Stimulated activated naive CD8-positive, alpha-beta T cell treated with anti-CD3 and anti-CD28 coated beads, Interleukin-15, amount 100 ng/mL, for 72 hours (primary cell): ENCODE data around the gene TRIP13.

ENCODE experiments used
- ATAC-seq: fragments of 150-1000 bp; cut with Tn5 transposase; 2 replicates; pipeline ENCODE4 v1.10.0; 2021; ENCODE audit warnings: mild to moderate bottlenecking, moderate library complexity
- DNase-seq, 2 donors: peaks; one replicate each; pipeline ENCODE4 v3.0.0; 2021 to 2022
- H3K27ac Mint-ChIP-seq, 2 donors: one replicate each; pipeline ENCODE4 v1.8.0; 2022; ENCODE audit warnings: mild to moderate bottlenecking in 2 of 2, mixed read lengths in 2 of 2, moderate library complexity in 2 of 2
- H3K27me3 Mint-ChIP-seq: one replicate; pipeline ENCODE4 v1.8.0; 2022; ENCODE audit warnings: mixed read lengths
- H3K4me1 Mint-ChIP-seq: one replicate; pipeline ENCODE4 v1.8.0; 2022; ENCODE audit warnings: mild to moderate bottlenecking, mixed read lengths
- H3K4me3 Mint-ChIP-seq, 2 donors: one replicate each; pipeline ENCODE4 v1.8.0; 2022; ENCODE audit warnings: mild to moderate bottlenecking in 2 of 2, mixed read lengths in 2 of 2, moderate library complexity in 1 of 2
- H3K9me3 Mint-ChIP-seq, 2 donors: one replicate each; pipeline ENCODE4 v1.8.0; 2022; ENCODE audit warnings: mixed read lengths in 2 of 2

Gene TRIP13

DNA sequence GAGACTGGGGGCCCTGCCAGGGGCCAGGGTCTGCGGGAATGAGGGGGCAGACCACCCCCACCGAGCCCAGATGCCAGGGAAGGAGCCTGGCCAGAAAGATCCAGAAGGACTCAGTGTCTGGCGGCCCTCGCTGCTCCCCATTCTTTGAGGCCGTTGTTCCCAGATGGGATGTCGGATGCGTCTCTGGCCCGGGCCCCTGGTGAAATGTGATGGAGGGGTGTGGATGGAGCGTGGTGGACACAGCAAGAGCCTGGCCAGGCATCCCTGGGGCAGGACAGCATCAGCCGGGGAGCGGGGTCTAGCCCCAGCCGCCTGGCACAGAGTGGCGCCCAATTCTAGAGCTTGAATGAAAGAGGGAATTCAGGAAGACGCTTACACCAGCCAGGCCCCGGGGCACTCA is 69.7 kb downstream of the TRIP13 start:
- H3K27ac Mint-ChIP-seq = peak overlapping the region in 1 of 2 donors; percentile 85
- no peak for ATAC-seq
- H3K4me1 Mint-ChIP-seq = peaks cover 68% of the 10 kb centered on the region
- H3K4me3 Mint-ChIP-seq = peak overlapping the region in 1 of 2 donors; percentile 26
- peaks cover 55% of the 10 kb centered on the region for H3K27me3 Mint-ChIP-seq
- DNase-seq = no peak
- H3K9me3 Mint-ChIP-seq = no peaks in the 10 kb centered on the region

DNA sequence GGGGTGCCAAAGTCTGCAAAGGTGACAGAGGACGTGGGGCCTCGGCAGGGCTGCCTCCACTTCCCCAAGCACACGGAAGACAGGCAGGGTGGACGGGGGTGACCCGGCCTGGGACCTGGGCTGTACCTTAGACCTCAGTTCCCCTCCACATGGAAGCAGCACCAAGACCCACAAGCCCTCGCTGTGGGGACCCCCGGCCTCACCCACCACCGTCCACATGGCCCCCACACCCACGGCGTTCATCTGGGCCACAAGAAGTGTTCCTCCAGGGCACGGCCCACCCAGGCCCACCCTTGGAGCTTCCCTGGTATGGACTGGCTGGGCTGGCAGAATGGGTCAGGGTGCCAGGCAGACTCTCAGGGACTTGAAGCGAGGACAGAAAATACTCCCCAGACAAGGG is 70.1 kb downstream of the TRIP13 start:
- Mint-ChIP-seq H3K27ac (no peak overlapping the region), H3K27me3 (peaks cover 59% of the 10 kb centered on the region), H3K9me3 (no peaks in the 10 kb centered on the region), H3K4me1 (peaks cover 68% of the 10 kb centered on the region), H3K4me3 (peak overlapping the region; percentile 94 to 95)
- ATAC-seq = no peak
- no peak for DNase-seq

DNA sequence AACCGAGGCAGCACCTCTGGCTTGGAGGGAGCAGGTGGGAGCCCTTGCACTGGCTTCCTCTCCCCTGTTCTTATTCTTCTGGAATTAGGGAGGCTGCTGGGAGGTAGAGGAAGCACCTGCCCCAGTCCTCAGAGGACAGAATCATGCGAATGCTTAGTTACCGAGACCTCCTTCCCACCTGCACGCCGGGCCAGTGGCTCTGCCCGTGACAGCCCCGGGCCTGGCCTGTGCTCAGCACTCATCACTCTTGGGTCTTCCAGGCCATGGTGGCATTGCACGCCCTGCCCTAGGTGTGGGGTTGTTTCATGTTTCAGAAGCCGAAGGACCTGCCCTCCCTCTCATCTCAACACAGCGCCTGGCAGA is 70.6 kb downstream of the TRIP13 start:
- H3K4me1 Mint-ChIP-seq = peaks cover 69% of the 10 kb centered on the region
- ATAC-seq = no peak
- no peaks in the 10 kb centered on the region for H3K9me3 Mint-ChIP-seq
- H3K27ac Mint-ChIP-seq = peak overlapping the region; percentile 95 to 97
- H3K4me3 Mint-ChIP-seq = peak overlapping the region; percentile 94 to 95
- peaks cover 64% of the 10 kb centered on the region for H3K27me3 Mint-ChIP-seq
- no peak for DNase-seq

DNA sequence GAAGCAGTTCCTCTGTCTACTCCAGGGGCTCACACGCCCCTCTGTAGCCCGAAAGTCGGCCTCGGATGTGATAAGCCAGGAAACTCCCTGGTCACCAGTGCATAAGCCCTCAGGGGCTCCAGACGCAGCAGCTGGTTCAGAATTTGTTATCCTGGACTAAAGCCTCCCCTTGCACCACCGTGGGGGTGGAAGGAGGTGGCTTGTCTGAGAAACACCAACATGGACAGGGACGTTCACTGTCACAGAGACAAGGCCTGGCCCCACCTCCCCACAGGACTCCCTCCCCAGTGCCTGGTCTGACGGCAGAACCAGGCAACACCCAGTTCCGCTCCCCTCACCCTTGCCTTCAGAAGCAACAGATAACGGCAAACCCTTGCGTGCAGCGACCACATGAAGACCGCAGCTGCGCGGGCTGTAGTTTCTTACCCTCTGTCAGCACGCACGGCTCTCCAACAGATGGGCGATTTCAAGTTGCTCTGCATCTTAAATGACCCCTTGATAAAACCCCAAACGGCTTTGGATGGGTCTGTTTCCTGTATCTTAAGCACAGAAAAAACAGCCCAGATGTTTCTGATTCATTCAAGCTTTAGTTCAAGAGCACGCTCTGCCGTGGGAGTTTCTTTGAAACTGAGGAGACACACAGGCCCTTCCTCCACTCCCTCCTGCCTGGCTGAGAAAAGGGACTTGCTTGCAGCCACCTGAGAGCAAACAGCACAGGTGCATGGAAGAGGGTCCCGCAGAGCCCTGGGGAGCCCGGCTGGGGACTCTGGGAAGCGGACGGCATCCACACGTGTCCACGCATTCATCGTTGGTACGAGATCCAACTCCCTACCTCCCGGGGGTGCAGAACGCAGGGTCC is 71.2 kb downstream of the TRIP13 start:
- Mint-ChIP-seq H3K4me3 (peak overlapping the region; percentile 94 to 95), H3K27ac (peak overlapping the region; percentile 95 to 97), H3K27me3 (peaks cover 70% of the 10 kb centered on the region), H3K4me1 (peaks cover 75% of the 10 kb centered on the region), H3K9me3 (no peaks in the 10 kb centered on the region)
- peak; percentile 93 for ATAC-seq
- peak; percentile 70 to 88 for DNase-seq

DNA sequence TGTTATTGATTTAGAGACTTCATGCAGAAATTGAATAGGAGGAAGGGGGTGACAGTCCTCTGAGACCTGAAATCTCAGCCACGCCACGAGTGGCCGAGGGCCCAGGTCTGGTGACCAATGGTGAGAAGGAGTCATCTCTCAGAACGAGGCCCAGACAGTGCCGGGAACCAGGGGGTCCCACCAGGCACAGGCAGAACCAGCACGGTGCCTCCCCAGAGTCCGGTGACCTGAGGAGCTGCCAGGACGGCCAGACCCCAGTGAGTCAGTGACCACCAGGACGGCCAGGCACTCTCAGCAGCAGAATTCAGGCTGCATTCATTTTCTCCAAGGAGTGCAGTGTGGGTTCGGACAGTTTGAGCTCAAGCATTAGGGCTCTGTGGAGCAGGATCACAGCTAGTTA is 72.1 kb downstream of the TRIP13 start:
- Mint-ChIP-seq H3K4me3 (peak overlapping the region; percentile 94 to 95), H3K4me1 (peaks cover 84% of the 10 kb centered on the region), H3K27ac (peak overlapping the region in 1 of 2 donors; percentile 97), H3K27me3 (peaks cover 79% of the 10 kb centered on the region), H3K9me3 (no peaks in the 10 kb centered on the region)
- no peak for DNase-seq
- no peak for ATAC-seq

DNA sequence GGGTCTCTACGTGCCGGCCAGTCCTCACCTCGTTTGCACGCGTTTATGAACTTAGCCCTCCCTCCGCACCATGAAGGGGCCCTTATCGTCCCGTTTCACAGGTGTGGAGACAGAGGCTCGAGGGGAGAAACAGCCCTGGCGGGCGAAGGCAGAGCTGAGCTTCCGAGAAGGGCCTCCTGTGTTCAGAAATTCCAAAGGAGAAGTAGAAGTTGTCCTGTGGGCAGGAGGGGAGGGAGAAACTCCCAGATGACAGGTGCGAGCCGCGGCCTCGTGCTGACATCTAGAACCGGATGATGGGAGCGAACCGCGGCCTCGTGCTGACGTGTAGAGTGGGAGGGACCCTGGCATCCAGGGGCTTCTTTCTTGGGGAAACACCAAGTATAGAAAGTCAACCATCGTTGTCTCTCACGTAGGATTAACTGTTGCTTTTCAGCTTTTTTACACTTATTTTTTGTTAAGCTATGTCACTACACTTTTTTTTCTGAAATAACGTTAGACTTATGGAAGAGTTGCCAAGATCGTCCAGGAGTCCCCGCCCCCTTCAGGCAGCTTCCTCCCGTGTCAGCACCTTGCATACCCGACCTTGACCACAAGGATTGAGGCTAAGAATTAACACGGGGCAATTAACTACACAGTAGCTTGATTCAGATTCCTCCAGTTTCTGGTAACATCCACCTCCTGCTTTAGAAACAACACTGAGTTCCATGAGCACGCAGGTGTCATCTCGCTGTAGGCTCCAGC is 73.1 kb downstream of the TRIP13 start:
- Mint-ChIP-seq H3K4me1 (peaks cover 77% of the 10 kb centered on the region), H3K4me3 (peak overlapping the region; percentile 14 to 95), H3K27ac (no peak overlapping the region), H3K9me3 (no peaks in the 10 kb centered on the region), H3K27me3 (peaks cover 79% of the 10 kb centered on the region)
- no peak for ATAC-seq
- no peak for DNase-seq

DNA sequence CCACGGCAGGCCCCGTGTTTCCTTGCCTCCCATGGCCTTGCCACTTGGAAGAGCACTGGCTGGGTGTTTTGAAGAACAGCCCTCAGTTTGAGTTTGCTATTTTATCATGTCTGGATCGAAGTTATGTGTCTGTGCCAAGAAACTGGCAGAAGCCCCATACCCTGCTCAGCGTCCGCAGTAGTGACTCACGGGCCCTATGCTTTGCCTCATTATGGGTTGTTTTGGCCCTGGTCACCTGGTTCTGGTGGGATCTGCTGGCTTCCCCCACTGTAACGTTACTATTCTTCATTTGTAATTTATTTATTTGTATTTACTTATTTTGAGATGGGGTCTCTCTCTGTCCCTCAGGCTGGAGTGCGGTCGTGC is 73.6 kb downstream of the TRIP13 start:
- peaks cover 72% of the 10 kb centered on the region for H3K4me1 Mint-ChIP-seq

DNA sequence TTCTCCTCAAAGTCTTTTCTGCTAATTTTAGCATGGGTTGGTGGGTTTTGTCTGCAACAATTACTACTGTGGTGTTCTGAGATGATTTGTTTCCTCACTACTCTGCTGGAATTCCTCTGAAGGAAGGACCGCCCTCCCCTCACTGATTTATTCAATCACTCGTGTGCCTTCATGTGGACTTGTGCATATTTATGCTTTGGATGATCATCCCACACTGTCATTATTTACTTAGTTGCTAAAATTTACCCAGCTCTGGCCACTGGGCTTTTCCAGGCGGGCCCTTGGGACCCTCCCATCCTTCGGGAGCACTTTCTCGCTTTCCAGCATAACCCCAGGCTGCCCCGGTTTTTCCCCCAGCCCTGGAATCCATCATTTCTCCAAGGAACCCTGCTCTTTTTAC is 74.3 kb downstream of the TRIP13 start:
- Mint-ChIP-seq H3K27ac (no peak overlapping the region), H3K4me3 (no peak overlapping the region), H3K9me3 (peaks cover 0 to 9% of the 10 kb centered on the region in 2 donors), H3K27me3 (peaks cover 79% of the 10 kb centered on the region), H3K4me1 (peaks cover 66% of the 10 kb centered on the region)
- DNase-seq (no peak), ATAC-seq (no peak)

More for the DNA sequence above, 73.6 kb downstream of the TRIP13 start:
- Mint-ChIP-seq H3K27ac (no peak overlapping the region), H3K4me3 (peak overlapping the region in 1 of 2 donors; percentile 24), H3K9me3 (peaks cover 0 to 3% of the 10 kb centered on the region in 2 donors), H3K27me3 (peaks cover 79% of the 10 kb centered on the region)
- ATAC-seq (no peak), DNase-seq (no peak)
